GM23338 (cell line): ENCODE results near the gene RNF150. TPM values are rescaled to one million over a fixed set of nuclear protein-coding genes. Genes with fewer than 3 reads are reported as not detected.

Experiments used
- ATAC-seq: fragments of 200-7000 bp; cut with Tn5 transposase; 3 replicates; pipeline ENCODE4 v1.9.1; 2020
- DNase-seq: peaks from one replicate; pipeline ENCODE4 v3.0.0-alpha.2; 2015; ENCODE audit warnings: low spot score
- H2AFZ ChIP-seq: fragments of 200-600 bp; sonication (generic); 2 replicates; pipeline ENCODE4 v1.8.0; 2016; ENCODE audit warnings: antibody characterized with exemption, mild to moderate bottlenecking, moderate library complexity
- H3F3A ChIP-seq: fragments of 200-600 bp; sonication (generic); replicated peaks from 2 replicates; pipeline ENCODE4 v1.8.0; 2017; ENCODE audit warnings: antibody characterized with exemption, mixed run types, low read depth
- H3K27ac ChIP-seq: fragments of 200-600 bp; sonication (generic); 2 replicates; pipeline ENCODE4 v1.6.1; 2016; ENCODE audit warnings: low read depth
- H3K27me3 ChIP-seq: fragments of 200-600 bp; sonication (generic); 2 replicates; pipeline ENCODE4 v1.8.0; 2016; ENCODE audit warnings: mild to moderate bottlenecking, mixed run types, moderate library complexity; ENCODE audit not compliant: insufficient read depth
- H3K36me3 ChIP-seq: fragments of 200-600 bp; sonication (generic); 2 replicates; pipeline ENCODE4 v1.8.0; 2016; ENCODE audit warnings: mild to moderate bottlenecking; ENCODE audit not compliant: insufficient read depth
- H3K4me1 ChIP-seq: fragments of 200-600 bp; sonication (generic); 2 replicates; pipeline ENCODE4 v1.8.0; 2016; ENCODE audit warnings: mild to moderate bottlenecking, moderate library complexity; ENCODE audit not compliant: insufficient read depth
- H3K4me2 ChIP-seq: fragments of 200-600 bp; sonication (generic); 2 replicates; pipeline ENCODE4 v1.7.1; 2017; ENCODE audit warnings: mixed run types
- H3K4me3 ChIP-seq: fragments of 200-600 bp; sonication (generic); 2 replicates; pipeline ENCODE4 v1.6.1; 2016; ENCODE audit warnings: mixed run types
- H3K79me2 ChIP-seq: fragments of 200-600 bp; sonication (generic); replicated peaks from 2 replicates; pipeline ENCODE4 v1.8.0; 2017; ENCODE audit warnings: mild to moderate bottlenecking; ENCODE audit not compliant: insufficient read depth
- H3K9me2 ChIP-seq: fragments of 200-600 bp; sonication (generic); 2 replicates; pipeline ENCODE4 v1.8.0; 2017; ENCODE audit not compliant: insufficient read depth
- H4K20me1 ChIP-seq: fragments of 200-600 bp; sonication (generic); replicated peaks from 2 replicates; pipeline ENCODE4 v1.8.0; 2017; ENCODE audit warnings: mild to moderate bottlenecking; ENCODE audit not compliant: insufficient read depth
- H3K27ac Mint-ChIP-seq: 2 replicates; pipeline ENCODE4 v1.8.0; 2020; ENCODE audit warnings: inconsistent platforms, mild to moderate bottlenecking, moderate library complexity, mixed read lengths
- H3K27me3 Mint-ChIP-seq: 3 replicates; pipeline ENCODE4 v1.8.0; 2022; ENCODE audit warnings: low read depth, mild to moderate bottlenecking, moderate library complexity, mixed read lengths, inconsistent platforms; ENCODE audit not compliant: insufficient read depth, poor library complexity
- H3K36me3 Mint-ChIP-seq: 3 replicates; pipeline ENCODE4 v1.8.0; 2021; ENCODE audit warnings: low read depth, mild to moderate bottlenecking, inconsistent platforms, moderate library complexity, mixed read lengths
- H3K4me1 Mint-ChIP-seq: 3 replicates; pipeline ENCODE4 v1.8.0; 2020; ENCODE audit warnings: mild to moderate bottlenecking, inconsistent platforms, mixed read lengths
- H3K4me3 Mint-ChIP-seq: 3 replicates; pipeline ENCODE4 v1.8.0; 2021; ENCODE audit warnings: moderate library complexity, mild to moderate bottlenecking, inconsistent platforms, mixed read lengths
- H3K9me3 Mint-ChIP-seq: 3 replicates; pipeline ENCODE4 v1.8.0; 2020; ENCODE audit warnings: moderate library complexity, mild to moderate bottlenecking, inconsistent platforms, mixed read lengths
- EZH2 ChIP-seq: fragments of 200-600 bp; sonication (generic); IDR thresholded peaks from one replicate; pipeline ENCODE4 v1.8.0; 2017; ENCODE audit warnings: antibody characterized with exemption, mild to moderate bottlenecking, low read depth; ENCODE audit not compliant: unreplicated experiment
- polyA plus RNA-seq: library from polyadenylated mRNA; unstranded; fragments of >200 nt; fragmentation: Nextera tagmentation; extraction: Ambion mirVana; gene quantifications from 2 replicates; pipeline ENCODE4 v1.2.1, GENCODE V29; 2016
- total RNA-seq: library from RNA; depleted of rRNA; stranded (reverse); fragments of >200 nt; shearing (Covaris generic); gene quantifications from 2 replicates; pipeline ENCODE4 v1.2.3, GENCODE V29; 2014
- TF ChIP-seq, protein P1 (sequence below), 2 experiments: fragments of 200-600 bp in 1 of 2; sonication (generic) in 1 of 2; conservative IDR thresholded peaks; 2 replicates each; pipeline versions ENCODE4 v1.5.1 to v1.6.1; 2016 to 2017; ENCODE audit warnings: antibody characterized with exemption in 2 of 2, low read depth in 2 of 2, mild to moderate bottlenecking in 2 of 2, moderate library complexity in 1 of 2
- TF ChIP-seq, protein P2 (sequence below): fragments of 250-450 bp; sonication (Bioruptor Pico); IDR thresholded peaks from 2 replicates; pipeline ENCODE4 v1.5.0; 2020; ENCODE audit warnings: mild to moderate bottlenecking, moderate library complexity

The RNF150 gene
- total and polyA plus RNA-seq, 2 experiments from 2014 or later, result 1.3 to 6.1 TPM

DNA sequence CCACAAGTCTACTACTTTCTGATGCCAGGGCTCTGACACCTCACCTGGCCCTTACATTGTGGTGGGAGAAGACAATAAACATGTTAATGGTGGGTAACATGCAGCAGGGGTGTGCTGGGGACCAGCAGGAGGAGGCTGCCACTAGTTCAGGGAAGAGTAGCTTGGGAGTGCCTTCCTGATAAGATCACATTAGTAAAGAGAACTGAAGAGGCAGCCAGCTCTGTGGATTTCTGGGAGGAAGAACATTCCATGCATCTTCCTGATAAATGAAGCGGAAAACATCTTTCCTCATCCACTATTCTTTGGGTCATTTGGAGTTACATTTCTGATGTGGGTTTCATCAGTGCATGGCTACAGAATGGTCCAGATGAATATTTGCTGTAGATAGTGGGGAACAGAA, 9.0 kb downstream of the RNF150 start (continued):
- TF ChIP-seq EZH2, result no peak

DNA sequence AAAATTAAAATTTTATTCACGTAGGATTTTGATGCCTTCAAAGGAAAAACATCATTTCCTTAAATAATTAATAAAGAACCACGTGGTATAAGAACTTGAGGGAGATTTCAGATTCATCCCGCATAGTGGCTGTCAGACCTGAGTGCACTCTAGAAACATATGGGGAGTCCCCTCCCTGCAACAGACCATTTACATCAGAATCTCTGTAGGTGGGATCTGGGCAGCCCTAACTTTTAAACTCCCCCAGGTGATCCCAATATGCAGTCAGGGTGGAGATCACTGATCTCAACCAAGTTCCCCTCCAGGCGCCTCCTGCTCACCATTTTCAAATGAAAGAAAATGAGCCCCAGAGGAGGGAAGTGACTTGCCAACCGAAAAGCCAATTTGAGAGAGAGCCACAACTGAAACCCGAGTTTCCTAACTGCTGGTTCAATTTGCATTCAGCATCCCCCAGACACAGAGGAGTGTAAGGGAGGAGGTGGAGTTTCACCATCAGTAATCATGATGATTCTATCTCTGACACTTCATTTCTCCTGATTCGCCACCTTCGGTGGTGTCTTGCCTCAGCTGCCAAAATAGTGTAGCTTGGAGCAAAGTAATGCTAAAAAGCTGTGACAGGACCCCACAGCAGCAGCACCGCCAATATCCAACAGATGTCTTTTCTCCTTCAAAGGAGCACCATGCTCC, 11.4 kb downstream of the RNF150 start:
- H3K4me3 ChIP-seq, result no peak overlapping the region
- peaks cover 9% of the 10 kb centered on the region for H3K4me1 Mint-ChIP-seq
- H3F3A ChIP-seq, result no peaks in the 10 kb centered on the region
- 0 out of 2 replicates have a peak, but pooled peaks cover 5% of the 10 kb centered on the region for H3K9me2 ChIP-seq
- no peaks in the 10 kb centered on the region for H3K9me3 Mint-ChIP-seq
- peaks cover 7% of the 10 kb centered on the region; the same call in 1 of the 3 replicates for H3K36me3 Mint-ChIP-seq
- no peaks in the 10 kb centered on the region for H3K27me3 ChIP-seq
- DNase-seq, result peak; percentile 33
- H2AFZ ChIP-seq, result no peak overlapping the region
- peaks cover 9% of the 10 kb centered on the region; the same call in 1 of the 2 replicates for H3K79me2 ChIP-seq
- H4K20me1 ChIP-seq, result 0 out of 2 replicates have a peak, but pooled peaks cover 3% of the 10 kb centered on the region
- no peak overlapping the region for H3K4me2 ChIP-seq
- no peaks in the 10 kb centered on the region for H3K36me3 ChIP-seq
- H3K4me3 Mint-ChIP-seq, result no peak overlapping the region
- 0 out of 2 replicates have a peak, but pooled peaks cover 8% of the 10 kb centered on the region for H3K4me1 ChIP-seq
- no peak overlapping the region for H3K27ac ChIP-seq
- no peaks in the 10 kb centered on the region for H3K27me3 Mint-ChIP-seq
- H3K27ac Mint-ChIP-seq, result no peak overlapping the region
- TF ChIP-seq, protein P1, sequence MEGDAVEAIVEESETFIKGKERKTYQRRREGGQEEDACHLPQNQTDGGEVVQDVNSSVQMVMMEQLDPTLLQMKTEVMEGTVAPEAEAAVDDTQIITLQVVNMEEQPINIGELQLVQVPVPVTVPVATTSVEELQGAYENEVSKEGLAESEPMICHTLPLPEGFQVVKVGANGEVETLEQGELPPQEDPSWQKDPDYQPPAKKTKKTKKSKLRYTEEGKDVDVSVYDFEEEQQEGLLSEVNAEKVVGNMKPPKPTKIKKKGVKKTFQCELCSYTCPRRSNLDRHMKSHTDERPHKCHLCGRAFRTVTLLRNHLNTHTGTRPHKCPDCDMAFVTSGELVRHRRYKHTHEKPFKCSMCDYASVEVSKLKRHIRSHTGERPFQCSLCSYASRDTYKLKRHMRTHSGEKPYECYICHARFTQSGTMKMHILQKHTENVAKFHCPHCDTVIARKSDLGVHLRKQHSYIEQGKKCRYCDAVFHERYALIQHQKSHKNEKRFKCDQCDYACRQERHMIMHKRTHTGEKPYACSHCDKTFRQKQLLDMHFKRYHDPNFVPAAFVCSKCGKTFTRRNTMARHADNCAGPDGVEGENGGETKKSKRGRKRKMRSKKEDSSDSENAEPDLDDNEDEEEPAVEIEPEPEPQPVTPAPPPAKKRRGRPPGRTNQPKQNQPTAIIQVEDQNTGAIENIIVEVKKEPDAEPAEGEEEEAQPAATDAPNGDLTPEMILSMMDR (conservative IDR thresholded peaks at IDR 0.05; ENCODE audit: low read depth in 2 of 2), result no peak
- TF ChIP-seq, protein P2, sequence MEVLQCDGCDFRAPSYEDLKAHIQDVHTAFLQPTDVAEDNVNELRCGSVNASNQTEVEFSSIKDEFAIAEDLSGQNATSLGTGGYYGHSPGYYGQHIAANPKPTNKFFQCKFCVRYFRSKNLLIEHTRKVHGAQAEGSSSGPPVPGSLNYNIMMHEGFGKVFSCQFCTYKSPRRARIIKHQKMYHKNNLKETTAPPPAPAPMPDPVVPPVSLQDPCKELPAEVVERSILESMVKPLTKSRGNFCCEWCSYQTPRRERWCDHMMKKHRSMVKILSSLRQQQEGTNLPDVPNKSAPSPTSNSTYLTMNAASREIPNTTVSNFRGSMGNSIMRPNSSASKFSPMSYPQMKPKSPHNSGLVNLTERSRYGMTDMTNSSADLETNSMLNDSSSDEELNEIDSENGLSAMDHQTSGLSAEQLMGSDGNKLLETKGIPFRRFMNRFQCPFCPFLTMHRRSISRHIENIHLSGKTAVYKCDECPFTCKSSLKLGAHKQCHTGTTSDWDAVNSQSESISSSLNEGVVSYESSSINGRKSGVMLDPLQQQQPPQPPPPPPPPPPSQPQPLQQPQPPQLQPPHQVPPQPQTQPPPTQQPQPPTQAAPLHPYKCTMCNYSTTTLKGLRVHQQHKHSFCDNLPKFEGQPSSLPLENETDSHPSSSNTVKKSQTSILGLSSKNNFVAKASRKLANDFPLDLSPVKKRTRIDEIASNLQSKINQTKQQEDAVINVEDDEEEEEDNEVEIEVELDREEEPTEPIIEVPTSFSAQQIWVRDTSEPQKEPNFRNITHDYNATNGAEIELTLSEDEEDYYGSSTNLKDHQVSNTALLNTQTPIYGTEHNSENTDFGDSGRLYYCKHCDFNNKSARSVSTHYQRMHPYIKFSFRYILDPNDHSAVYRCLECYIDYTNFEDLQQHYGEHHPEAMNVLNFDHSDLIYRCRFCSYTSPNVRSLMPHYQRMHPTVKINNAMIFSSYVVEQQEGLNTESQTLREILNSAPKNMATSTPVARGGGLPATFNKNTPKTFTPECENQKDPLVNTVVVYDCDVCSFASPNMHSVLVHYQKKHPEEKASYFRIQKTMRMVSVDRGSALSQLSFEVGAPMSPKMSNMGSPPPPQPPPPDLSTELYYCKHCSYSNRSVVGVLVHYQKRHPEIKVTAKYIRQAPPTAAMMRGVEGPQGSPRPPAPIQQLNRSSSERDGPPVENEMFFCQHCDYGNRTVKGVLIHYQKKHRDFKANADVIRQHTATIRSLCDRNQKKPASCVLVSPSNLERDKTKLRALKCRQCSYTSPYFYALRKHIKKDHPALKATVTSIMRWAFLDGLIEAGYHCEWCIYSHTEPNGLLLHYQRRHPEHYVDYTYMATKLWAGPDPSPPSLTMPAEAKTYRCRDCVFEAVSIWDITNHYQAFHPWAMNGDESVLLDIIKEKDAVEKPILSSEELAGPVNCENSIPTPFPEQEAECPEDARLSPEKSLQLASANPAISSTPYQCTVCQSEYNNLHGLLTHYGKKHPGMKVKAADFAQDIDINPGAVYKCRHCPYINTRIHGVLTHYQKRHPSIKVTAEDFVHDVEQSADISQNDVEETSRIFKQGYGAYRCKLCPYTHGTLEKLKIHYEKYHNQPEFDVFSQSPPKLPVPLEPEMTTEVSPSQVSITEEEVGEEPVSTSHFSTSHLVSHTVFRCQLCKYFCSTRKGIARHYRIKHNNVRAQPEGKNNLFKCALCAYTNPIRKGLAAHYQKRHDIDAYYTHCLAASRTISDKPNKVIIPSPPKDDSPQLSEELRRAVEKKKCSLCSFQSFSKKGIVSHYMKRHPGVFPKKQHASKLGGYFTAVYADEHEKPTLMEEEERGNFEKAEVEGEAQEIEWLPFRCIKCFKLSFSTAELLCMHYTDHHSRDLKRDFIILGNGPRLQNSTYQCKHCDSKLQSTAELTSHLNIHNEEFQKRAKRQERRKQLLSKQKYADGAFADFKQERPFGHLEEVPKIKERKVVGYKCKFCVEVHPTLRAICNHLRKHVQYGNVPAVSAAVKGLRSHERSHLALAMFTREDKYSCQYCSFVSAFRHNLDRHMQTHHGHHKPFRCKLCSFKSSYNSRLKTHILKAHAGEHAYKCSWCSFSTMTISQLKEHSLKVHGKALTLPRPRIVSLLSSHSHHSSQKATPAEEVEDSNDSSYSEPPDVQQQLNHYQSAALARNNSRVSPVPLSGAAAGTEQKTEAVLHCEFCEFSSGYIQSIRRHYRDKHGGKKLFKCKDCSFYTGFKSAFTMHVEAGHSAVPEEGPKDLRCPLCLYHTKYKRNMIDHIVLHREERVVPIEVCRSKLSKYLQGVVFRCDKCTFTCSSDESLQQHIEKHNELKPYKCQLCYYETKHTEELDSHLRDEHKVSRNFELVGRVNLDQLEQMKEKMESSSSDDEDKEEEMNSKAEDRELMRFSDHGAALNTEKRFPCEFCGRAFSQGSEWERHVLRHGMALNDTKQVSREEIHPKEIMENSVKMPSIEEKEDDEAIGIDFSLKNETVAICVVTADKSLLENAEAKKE, result 0 out of 2 replicates have a peak, but pooled peaks have one; percentile 9
- ATAC-seq, result peak; percentile 58
